CD4-positive, alpha-beta T cell treated with Interleukin-1 beta for 1 hour (primary cell): Measurements from ENCODE around the gene TBC1D4.
A peak's percentile ranks its signal among the peaks of the same experiment; 100 is the strongest.

Source experiments
- DNase-seq, 2 donors: peaks; one replicate each; pipeline ENCODE4 v3.0.0-alpha.2; 2020 to 2022

The TBC1D4 gene, protein sequence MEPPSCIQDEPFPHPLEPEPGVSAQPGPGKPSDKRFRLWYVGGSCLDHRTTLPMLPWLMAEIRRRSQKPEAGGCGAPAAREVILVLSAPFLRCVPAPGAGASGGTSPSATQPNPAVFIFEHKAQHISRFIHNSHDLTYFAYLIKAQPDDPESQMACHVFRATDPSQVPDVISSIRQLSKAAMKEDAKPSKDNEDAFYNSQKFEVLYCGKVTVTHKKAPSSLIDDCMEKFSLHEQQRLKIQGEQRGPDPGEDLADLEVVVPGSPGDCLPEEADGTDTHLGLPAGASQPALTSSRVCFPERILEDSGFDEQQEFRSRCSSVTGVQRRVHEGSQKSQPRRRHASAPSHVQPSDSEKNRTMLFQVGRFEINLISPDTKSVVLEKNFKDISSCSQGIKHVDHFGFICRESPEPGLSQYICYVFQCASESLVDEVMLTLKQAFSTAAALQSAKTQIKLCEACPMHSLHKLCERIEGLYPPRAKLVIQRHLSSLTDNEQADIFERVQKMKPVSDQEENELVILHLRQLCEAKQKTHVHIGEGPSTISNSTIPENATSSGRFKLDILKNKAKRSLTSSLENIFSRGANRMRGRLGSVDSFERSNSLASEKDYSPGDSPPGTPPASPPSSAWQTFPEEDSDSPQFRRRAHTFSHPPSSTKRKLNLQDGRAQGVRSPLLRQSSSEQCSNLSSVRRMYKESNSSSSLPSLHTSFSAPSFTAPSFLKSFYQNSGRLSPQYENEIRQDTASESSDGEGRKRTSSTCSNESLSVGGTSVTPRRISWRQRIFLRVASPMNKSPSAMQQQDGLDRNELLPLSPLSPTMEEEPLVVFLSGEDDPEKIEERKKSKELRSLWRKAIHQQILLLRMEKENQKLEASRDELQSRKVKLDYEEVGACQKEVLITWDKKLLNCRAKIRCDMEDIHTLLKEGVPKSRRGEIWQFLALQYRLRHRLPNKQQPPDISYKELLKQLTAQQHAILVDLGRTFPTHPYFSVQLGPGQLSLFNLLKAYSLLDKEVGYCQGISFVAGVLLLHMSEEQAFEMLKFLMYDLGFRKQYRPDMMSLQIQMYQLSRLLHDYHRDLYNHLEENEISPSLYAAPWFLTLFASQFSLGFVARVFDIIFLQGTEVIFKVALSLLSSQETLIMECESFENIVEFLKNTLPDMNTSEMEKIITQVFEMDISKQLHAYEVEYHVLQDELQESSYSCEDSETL (N-terminal part only)

DNA sequence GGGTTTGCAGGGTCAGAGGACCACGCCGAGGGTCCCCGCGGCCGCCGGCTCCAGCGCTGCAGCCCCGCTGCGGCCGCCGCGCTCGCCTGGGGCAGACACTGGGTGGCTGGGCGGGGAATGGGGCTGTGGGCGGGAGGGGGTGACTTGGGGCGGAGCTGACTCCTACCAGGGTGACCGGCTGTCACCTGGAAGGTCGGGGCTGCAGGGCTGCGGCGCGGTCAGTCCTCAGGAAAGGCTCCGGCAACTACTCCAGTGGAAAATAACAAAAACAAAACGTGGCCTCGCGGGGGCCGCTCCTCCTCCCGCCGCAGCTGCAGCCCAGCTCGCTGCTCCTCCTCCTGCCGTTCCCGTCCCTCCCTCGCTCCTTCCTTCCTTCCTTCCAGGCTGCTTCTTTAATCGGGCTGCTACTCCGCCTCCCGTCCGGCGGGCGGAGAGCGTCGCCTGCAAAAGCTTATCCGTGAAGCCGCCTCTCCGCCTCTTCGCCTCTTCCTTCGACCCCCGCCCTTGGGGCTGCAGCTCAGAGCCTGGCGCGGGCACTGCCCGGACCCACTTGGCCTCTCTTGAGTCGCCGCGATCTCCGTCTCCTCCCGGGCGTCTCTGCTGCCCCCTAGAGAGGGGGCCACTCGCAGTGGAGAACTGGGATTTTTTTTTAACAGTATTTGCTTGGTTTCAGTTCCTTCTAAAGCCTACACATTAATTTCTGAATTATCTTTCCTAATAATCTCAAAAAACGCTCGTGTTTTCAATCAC is at the start of gene TBC1D4:
Gene TBC1D4 (minus strand): TSS at position 100 of the 750 bp plus-strand sequence. CDS start 402 bp downstream, outside the sequence.
- peak; percentile 44 to 70 for DNase-seq

DNA sequence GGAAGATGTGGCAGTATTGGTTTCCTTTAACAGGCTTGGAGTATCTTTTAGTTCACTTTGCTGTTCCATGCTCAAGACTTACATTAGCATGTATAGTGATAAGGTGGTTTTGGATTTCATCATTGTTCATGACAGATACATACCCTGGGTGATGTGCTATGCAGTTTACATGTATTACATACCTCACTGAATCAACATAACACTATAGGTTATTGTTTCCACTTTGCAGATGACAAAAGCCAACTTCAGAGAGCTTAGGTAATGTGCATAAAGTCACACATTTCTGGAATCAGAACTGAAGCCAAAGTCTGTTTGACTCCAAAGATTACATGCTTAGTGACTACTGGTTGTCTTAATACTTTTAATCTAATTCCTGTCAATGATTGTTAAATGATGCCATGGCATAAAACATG is 48.6 kb upstream of the TBC1D4 start:
- DNase-seq = no peak

DNA sequence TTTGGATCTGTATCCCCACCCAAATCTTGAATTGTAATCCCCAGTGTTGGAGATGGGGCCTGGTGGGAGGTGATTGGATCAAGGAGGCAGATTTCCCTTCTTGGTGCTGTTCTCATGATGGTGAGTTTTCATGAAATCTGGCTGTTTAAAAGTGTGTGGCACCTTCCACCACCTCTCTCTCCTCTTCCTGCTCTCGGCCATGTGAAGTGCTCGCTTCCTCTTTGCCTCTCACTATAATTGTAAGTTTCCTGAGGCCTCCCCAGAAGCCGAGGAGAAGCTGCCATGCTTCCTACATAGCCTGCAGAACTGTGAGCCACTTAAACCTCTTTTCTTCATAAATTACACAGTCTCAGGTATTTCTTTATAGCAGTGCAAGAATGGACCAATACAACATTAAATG is 40.0 kb upstream of the TBC1D4 start:
- no peak for DNase-seq

DNA sequence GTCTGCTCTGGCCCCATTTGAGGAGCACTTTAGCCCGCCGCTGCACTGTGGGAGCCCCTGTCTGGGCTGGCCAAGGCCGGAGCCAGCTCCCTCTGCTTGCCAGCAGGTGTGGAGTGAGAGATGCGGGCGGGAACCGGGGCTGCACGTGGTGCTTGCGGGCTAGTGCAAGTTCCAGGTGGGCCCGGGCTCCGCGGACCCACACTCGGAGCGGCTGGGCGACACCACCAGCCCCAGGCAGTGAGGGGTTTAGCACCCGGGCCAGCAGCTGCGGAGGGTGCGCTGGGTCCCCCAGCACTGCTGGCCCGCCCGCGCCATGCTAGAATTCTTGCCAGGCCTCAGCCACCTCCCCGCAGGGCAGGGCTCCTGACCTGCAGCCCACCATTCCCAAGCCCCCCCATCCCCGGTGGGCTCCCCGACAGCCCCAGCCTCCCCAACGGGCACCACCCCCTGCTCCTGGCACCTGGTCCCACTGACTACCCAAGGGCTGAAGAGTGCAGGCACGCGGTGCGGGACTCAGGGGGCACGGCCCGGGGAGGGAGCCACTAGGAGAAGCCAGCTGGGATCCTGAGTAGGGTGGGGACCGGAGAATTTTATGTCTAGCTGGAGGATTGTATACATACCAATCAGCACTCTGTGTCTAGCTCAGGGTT is 36.6 kb upstream of the TBC1D4 start:
- no peak for DNase-seq

DNA sequence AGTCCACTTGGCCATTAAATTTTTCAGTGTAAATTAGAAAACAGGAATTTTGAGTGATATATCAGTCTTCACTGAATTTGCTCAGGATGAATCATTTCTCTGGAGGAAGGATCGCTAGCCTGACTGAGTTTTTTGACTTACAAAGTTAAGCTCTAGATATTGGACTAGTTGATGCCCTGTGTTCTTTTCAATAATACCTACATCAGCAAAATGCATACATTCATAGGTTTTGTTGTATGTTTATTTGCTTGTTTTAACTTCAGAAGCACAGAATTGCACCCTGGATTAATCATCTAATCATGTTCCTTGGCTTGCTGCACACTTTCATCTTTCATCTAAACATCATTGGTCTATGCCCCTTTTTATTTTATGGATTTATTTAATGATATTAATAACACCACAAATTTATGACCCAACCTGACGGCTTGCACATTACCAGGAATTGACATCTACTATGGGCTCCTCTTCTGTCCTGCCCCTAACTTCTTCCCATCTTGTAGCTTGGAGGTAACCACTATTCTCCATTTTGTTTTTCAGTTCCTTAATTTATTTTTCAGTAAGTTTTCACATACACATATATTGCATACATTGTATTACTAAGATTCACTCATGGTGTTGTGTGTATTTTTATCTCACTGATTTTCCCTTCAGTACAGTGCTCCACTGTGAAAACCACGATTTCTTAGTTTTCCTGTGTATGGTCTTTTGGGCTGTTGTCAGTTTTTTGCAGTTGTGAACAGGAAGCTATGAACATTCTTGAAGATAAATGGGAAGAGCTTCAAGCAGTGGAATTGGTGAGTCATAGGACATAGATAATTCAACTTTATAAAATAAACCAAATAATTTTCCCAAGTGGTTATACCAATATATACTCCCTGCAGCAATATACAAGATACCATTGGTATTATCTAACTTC is 32.4 kb upstream of the TBC1D4 start:
- DNase-seq = no peak

DNA sequence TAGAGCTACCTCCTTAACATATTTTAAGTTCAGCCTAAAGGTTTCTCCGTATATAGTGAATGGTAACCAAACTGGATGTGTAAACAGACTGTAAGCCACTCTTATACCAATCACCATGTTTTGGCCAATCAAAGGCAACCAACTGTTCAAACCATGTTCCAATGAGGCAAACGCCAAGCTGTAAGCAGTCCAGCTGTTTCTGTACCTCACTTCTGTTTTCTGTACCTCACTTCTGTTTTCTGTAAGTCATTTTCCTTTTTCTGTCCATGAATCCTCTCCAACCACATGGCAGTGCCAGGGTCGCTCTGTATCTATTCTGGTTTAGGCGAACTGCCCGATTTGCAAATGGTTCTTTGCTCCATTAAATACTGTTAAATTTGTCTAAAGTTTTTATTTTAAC is 31.3 kb upstream of the TBC1D4 start:
- DNase-seq = no peak

DNA sequence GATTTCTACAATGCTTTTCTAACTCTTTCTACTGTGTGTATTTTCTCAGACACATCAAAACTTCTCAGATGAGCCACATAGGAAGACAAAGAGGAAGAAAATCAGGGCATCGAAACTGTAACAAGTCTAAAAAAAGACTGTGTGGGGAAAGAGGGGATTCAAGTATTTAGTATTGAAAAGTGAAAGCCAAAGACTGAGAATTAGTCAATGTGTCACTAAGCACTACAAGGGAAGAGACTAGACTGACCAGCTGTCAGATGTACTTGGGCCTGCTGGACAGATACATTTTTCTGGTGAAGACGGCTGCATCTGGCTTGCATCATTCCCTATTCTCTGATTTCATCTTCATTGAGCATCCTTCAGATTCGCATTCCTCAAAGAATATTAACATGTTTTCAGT is 30.3 kb upstream of the TBC1D4 start:
- DNase-seq = no peak

DNA sequence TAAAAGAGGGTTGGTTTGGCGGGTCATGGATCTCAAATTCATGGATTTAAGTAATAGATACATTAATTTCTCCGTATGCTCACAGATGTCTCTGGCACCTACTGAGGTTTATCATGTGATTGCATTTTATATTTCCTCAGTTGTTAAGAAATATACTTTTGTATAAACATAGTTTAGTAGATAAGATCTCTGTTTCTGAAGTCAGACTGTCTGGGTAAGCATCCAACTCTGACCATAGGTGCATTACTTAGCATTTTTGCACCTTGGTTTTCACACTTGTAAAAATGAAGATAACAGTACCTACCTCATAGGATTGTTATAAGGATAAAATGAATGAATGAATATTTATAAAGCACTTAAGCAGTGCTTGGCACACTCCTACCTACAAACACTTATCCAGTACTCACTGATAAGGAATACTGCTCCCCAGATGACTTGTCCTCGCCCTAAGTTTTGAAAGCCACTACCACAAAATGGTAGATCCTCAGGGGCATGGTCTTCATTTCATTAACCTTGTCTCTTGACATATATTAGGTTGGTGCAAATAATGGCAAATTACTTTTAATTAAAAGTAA is 29.2 kb upstream of the TBC1D4 start:
- DNase-seq = no peak

DNA sequence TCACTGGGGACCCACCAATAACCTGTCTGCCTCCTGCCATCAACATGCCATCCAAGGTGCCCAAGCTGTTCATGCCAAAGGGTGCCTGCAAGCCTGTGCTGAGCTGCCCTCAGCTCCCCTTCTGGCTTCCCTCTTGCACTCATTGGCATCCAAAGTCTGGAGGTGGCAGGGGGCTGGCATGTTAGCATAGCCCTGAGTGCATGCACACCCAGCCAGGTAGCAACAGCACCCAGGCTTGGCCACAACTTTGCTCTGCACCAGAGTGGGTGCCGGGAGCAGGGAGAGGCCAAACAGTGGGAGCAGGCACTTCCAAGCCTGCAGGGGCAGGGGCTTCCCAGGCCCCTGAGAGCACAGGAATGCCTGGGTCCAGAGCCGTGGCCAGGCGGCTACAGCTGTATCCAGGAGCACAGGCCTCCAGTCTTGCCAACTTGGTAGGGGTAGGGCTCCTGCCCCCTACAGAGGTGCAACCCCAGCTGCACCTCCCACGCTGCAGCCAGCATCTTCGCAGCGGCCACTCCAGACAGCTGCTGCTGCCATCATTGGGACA is 26.1 kb upstream of the TBC1D4 start:
- DNase-seq = no peak

DNA sequence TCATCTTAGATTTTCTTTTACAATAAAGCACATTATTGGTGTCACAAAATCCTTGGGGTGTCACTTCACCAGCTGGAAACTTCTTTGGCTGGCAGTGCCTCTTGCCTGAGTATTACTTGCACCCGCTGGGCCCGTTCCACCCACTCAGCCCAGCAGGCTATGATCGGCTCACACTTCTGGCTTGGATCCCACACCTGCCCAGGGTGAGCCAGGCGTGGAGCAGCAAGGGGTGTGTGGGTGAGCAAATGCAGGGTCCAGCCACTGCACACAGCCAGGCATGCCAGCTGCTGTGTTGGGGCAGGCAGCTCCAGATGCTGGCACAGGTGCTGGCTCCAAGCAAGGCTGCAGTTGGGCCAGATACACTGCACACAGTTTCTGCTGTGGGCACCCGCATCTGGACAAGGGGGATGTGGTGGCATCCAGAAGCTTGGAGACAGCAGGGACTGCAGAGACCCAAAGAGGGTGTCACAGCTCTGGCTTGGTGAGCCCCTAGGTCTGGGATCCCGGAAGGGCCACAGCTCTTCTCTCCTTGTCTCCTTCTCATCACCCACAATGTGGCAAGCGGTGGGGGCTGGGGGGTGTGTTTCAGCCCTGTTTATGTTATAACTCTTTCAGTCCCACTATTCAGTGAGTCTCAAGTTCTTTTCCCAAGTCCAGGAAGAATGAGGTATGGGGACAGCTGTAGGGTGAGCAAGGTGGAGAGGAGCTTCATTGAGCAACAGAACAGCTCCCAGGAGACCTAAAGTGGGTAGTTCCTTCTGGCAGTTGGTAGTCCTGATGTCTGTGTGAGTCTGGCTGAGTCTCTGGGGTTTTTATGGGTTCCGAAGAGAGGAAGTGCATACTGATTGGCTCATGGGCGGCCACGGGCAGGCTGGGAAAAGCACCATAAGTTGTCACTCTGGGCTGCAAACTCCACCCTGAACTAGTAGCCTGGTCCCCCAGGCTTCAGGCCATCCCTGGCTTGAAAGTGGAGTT is 25.3 kb upstream of the TBC1D4 start:
- no peak for DNase-seq

DNA sequence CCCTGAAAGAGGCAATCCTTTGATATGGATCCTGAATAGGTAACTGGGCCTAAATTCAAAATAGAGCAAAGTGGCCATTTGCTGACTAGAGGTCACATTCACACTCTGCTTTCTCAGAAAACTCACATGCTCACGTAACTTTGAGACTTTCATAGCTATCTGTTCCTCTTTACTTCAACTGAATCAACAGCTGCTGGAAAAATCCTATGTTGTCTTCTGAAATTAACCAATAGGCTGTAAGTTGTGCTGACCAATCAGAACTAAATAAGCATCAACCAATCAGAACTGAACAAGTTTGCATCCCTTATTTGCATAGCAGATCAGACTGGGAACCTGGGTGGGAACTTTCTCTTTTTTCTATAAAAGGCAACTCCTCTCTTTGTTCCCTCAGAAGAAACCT is 24.0 kb upstream of the TBC1D4 start:
- no peak for DNase-seq

DNA sequence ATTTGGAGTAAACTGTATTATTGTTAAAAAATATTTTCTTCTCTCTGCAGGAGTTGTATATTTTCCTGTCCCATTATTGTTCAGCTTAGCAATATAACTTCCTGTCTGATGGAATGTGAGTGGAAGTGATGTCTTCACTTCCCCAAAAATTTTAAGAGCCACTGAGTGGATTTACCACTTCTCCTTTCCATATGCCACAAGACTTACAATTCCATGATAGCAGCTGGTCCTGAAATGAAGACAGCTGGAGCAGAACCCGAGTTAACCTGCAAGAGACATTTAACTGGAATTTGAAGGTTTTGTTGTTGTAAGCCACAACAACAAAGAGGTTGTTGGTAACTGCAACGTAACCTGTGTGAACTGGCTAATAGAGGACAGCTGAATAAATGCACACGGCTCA is 23.4 kb upstream of the TBC1D4 start:
- no peak for DNase-seq

DNA sequence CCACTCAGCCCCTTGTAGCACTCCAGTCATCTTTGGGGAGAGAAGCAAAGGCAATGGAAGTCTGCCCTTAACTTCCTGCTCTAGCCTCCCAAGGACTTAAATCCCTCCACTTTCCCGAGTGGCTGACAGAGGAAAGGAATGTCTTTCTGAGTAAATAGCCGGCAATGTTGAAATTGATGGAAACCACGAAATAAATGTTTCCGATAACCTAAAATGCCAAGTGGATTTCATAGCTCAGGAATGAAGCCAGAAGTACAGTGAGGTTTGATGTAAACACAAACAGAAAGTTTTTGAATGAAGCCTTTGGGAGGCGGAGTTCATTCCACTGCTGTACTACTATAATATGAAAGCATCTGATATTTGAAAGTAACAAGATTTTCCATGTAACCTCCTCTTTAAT is 14.0 kb upstream of the TBC1D4 start:
- DNase-seq = no peak

DNA sequence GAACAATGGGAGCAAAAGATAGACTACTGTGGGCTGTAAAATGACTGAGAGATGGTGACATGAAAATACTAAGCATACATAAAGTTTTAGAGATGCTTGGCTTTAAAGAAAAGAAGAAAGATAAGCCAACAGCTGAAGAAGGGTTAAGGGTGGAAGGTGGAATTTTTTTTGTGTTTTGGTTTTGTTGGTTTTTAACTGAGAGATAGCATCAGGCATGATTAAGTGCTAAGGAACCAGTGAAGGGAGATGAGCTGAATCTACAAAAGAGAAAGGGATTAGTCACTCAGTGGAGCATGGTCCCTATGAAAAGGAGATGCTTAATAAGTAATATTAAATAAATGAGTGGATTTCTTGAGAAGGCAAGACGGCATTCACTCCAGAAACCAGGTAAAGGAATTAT is 12.5 kb upstream of the TBC1D4 start:
- no peak for DNase-seq

DNA sequence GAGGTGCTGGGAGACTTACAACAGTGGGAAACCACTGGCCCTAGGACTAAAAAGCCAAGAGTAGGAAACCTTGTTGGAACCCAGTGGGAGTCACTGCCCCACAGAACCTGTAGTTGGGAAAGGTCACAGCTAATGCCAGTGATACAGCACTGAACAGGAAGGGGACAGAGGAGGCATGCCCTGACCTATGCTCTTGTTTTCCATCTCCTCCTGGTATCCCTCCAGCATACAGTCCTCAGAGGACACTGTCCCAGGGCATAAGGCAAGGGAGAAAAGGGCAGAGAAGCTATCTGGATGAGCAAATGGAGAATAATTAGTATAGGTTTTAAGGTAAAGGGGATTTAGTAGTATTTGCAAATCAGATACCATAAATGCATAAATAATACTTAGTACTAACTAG is 11.2 kb upstream of the TBC1D4 start:
- DNase-seq = no peak

DNA sequence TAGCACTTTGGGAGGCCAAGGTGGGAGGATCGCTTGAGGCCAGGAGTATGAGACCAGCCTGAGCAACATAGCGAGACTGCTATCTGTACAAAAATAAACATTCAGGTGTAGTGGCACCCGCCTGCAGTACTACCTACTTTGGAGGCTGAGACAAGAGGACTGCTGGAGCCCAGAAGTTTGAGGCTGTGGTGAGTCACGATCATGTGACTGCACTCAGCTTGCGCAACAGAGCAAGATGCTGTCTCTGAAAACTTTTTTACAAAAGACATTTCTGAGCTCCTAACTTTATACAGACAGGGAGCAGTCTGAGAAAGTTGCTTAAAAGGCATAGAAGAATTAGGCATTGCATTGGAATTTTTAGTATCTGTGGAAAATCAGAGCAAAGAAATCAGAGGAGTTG is 10.4 kb upstream of the TBC1D4 start:
- DNase-seq = no peak

DNA sequence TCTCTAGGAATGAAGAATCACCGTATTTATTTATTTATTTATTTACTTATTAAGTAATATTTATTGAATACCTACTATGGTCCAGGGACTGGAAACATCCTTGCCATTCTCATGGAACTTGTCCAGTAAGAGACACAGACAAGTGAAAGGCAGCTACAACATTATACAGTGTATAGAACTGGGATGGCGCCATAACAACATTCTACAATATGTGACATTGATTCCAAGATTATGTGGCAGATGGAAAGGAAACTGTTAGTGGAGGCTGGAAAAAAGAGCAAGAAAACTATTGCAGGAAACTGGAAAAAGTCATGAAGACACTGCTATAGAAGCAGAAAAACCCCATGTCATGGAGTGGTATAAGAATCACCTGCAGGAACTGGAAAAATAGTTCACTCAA is 9.4 kb upstream of the TBC1D4 start:
- DNase-seq = no peak

DNA sequence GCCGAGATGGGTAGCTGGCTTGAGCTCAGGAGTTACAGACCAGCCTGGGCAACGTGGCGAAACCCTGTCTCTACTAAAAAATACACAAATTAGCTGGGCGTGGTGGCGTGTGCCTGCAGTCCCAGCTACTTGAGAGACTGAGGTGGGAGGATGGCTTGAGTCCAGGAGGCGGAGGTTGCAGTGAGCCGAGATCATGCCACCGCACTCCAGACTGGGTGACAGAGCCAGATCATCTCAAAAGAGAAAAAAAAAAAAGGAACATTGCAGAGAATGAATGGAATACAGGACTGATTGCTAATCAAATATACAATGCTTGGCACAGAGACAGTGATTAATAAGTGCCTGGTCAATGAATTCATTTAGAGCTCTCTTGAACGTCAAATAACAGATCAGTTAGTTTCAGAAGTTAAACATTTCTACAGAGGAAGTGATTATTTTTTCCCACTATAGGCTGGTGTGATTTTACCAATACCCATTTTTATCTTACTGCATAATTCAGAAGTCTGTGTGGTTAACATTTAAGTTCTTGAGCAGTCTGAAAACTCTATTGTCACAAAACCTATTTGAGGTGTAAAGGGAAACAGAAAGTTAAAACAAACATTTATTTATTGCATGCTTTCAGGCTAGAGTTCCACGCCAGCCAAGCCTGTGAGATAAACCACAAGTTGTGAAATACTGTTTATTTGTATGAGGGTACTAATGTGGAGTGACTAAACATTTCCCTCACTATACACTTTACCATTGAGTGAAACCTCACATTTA is 7.7 kb upstream of the TBC1D4 start:
- no peak for DNase-seq
